HepG2 (cell line): Measurements from ENCODE around the gene TMEM80. TPM values are rescaled to one million over a fixed set of nuclear protein-coding genes. Genes with fewer than 3 reads are reported as not detected.
A peak's percentile ranks its signal among the peaks of the same experiment; 100 is the strongest.

ENCODE experiments used
- BORCS8-MEF2B ChIP-seq: sonication (generic); formaldehyde crosslinking; IDR thresholded peaks from 2 replicates; pipeline ENCODE4 v1.8.0; 2022; ENCODE audit warnings: mild to moderate bottlenecking, missing genetic modification reagents
- GABPB1 ChIP-seq: IDR thresholded peaks from 2 replicates; pipeline ENCODE4 v1.6.1; 2016; ENCODE audit warnings: mild to moderate bottlenecking, missing genetic modification reagents, moderate library complexity, missing compliant biosample characterization
- HHEX ChIP-seq: IDR thresholded peaks from 2 replicates; pipeline ENCODE4 v1.6.1; 2016; ENCODE audit warnings: control low read depth
- HMGA1 ChIP-seq: sonication (generic); formaldehyde crosslinking; conservative IDR thresholded peaks from 2 replicates; pipeline ENCODE4 v1.4.0; 2020; ENCODE audit warnings: missing genetic modification reagents
- HNRNPLL ChIP-seq: fragments of 200-400 bp; formaldehyde crosslinking; IDR thresholded peaks from 2 replicates; pipeline ENCODE4 v1.6.1; 2017; ENCODE audit warnings: mild to moderate bottlenecking, low read depth, low read length; ENCODE audit not compliant: poor library complexity, severe bottlenecking
- SNRNP70 ChIP-seq: fragments of 200-400 bp; formaldehyde crosslinking; IDR thresholded peaks from 2 replicates; pipeline ENCODE4 v1.6.1; 2017; ENCODE audit warnings: mild to moderate bottlenecking, low read depth, low read length, moderate library complexity
- TARDBP ChIP-seq: sonication (generic); formaldehyde crosslinking; IDR thresholded peaks from 2 replicates; pipeline ENCODE4 v1.8.0; 2022; ENCODE audit warnings: mild to moderate bottlenecking, missing genetic modification reagents
- THAP11 ChIP-seq: IDR thresholded peaks from 2 replicates; pipeline ENCODE4 v1.6.1; 2016; ENCODE audit warnings: missing biosample characterization, missing genetic modification reagents
- XRCC5 ChIP-seq: fragments of 200-400 bp; formaldehyde crosslinking; optimal IDR thresholded peaks from 2 replicates; pipeline ENCODE3; 2017; ENCODE audit warnings: mild to moderate bottlenecking, low read length
- ZKSCAN8 ChIP-seq: IDR thresholded peaks from 2 replicates; pipeline ENCODE4 v1.6.1; 2016; ENCODE audit warnings: borderline replicate concordance, missing genetic modification reagents, missing compliant biosample characterization
- ZNF138 ChIP-seq: sonication (generic); formaldehyde crosslinking; IDR thresholded peaks from 2 replicates; pipeline ENCODE4 v1.5.0; 2020; ENCODE audit warnings: mild to moderate bottlenecking, low read depth, missing genetic modification reagents
- ZNF317 ChIP-seq: sonication (generic); formaldehyde crosslinking; IDR thresholded peaks from 2 replicates; pipeline ENCODE4 v1.5.0; 2020; ENCODE audit warnings: mild to moderate bottlenecking, missing genetic modification reagents
- ZNF451 ChIP-seq: sonication (generic); formaldehyde crosslinking; IDR thresholded peaks from 2 replicates; pipeline ENCODE4 v1.5.0; 2020; ENCODE audit warnings: mild to moderate bottlenecking, missing genetic modification reagents
- ZNF496 ChIP-seq: sonication (generic); formaldehyde crosslinking; IDR thresholded peaks from 2 replicates; pipeline ENCODE4 v1.8.1; 2023; ENCODE audit warnings: mild to moderate bottlenecking, moderate library complexity, missing genetic modification reagents; ENCODE audit not compliant: insufficient replicate concordance
- ZNF747 ChIP-seq: sonication (generic); formaldehyde crosslinking; IDR thresholded peaks from 2 replicates; pipeline ENCODE4 v1.8.1; 2023; ENCODE audit warnings: missing genetic modification reagents, mild to moderate bottlenecking, borderline replicate concordance
- ZNF780A ChIP-seq: sonication (generic); formaldehyde crosslinking; IDR thresholded peaks from 2 replicates; pipeline ENCODE4 v1.8.0; 2022; ENCODE audit warnings: mild to moderate bottlenecking, missing genetic modification reagents, moderate library complexity
- ZNF883 ChIP-seq: sonication (generic); formaldehyde crosslinking; IDR thresholded peaks from 2 replicates; pipeline ENCODE4 v1.5.1; 2020; ENCODE audit warnings: mild to moderate bottlenecking, missing genetic modification reagents; ENCODE audit errors: not compliant biosample characterization
- polyA plus RNA-seq, 8 experiments: library from polyadenylated mRNA; depleted of rRNA in 3 of 8; stranded (reverse) in 7 of 8; unstranded in 1 of 8; fragments of >200 nt; fragmentation: Illumina TruSeq in 4 of 8; extraction: Trizol in 4 of 8; gene quantifications; 2 replicates each; pipeline versions ENCODE4 v1.2.1 to v1.2.3, GENCODE V29; 2011 to 2016; ENCODE audit warnings: low read depth in 4 of 8, missing spikeins in 1 of 8, mixed read lengths in 1 of 8; ENCODE audit not compliant: insufficient read depth in 1 of 8
- total RNA-seq, 5 experiments: library from RNA; depleted of rRNA; stranded (reverse); fragments of >200 nt; fragmentation: Illumina TruSeq; extraction: Trizol; gene quantifications; 2 replicates each; pipeline ENCODE4 v1.2.3, GENCODE V29; 2016; ENCODE audit warnings: low read depth in 1 of 5
- TF ChIP-seq, protein P1 (sequence below): sonication (generic); formaldehyde crosslinking; conservative IDR thresholded peaks from 2 replicates; pipeline ENCODE4 v1.4.0; 2020; ENCODE audit warnings: missing genetic modification reagents
- TF ChIP-seq, protein P2 (sequence below): sonication (generic); formaldehyde crosslinking; IDR thresholded peaks from 2 replicates; pipeline ENCODE4 v1.5.1; 2020; ENCODE audit warnings: missing genetic modification reagents, mild to moderate bottlenecking, borderline replicate concordance
- TF ChIP-seq, protein P3 (sequence below): sonication (generic); formaldehyde crosslinking; IDR thresholded peaks from 2 replicates; pipeline ENCODE4 v1.4.0; 2020; ENCODE audit warnings: mild to moderate bottlenecking, missing genetic modification reagents
- TF ChIP-seq, protein P4 (sequence below), 2 experiments: fragments of 450-650 bp in 1 of 2; sonication (generic) in 1 of 2; formaldehyde crosslinking; IDR thresholded peaks; 2 replicates each; pipeline versions ENCODE4 v1.5.0 to v1.8.0; 2020 to 2022; ENCODE audit warnings: mild to moderate bottlenecking in 1 of 2, missing genetic modification reagents in 1 of 2

TMEM80 gene
- total and polyA plus RNA-seq, 2 of the 13 experiments (the other 11 are each of a cell fraction or from before 2014, with no cell fraction given): 5.6 to 17.1 TPM

DNA sequence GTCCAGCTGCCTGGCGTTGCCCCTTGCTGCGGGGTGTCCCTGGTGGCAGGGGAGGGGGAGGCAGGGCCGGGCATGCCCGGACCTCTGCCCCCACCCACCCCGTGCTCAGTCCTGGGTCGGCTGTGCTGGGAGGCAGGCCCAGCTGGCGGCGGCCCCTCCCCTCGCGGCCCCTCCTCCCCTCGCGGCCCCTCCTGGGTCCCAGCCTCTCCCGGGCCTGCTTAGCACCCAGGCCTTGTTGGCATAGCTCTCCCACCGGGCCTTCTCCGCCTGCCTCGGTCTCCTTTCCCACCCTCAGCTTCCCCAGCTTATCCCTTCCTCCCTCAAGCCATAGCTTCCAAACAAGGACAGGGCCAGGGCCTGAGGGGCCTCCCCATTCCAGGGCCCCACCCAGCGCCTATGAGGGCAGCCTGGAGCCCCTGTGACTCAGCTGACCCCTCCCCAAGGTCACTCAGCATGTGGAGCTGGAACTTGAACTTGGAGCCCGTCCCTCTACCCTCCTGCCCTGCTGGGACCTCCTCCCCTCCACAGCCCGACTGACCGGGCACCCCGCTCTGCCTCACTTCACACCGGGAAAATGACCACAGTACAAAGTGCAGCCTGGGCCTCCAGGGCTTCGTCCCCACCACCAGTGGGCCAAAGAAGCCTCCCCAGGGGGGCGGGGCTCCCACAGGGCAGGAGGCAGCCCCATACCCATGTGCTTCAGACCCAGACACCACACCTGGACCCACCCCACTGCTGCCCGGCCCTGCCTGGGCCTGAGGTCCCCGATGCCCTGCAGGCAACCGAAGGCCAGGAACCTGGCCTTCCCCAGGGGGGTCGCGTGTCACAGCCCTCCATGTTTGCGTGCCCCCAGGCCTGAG lies 11.6 kb downstream of the TMEM80 start (continued):
- TF ChIP-seq, protein P1, sequence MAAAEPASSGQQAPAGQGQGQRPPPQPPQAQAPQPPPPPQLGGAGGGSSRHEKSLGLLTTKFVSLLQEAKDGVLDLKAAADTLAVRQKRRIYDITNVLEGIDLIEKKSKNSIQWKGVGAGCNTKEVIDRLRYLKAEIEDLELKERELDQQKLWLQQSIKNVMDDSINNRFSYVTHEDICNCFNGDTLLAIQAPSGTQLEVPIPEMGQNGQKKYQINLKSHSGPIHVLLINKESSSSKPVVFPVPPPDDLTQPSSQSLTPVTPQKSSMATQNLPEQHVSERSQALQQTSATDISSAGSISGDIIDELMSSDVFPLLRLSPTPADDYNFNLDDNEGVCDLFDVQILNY (CRISPR knock-in tag): 0 out of 2 replicates have a peak, but pooled peaks have one; percentile 7
- TF ChIP-seq SNRNP70 (no peak), GABPB1 (peak; percentile 61), ZNF451 (CRISPR knock-in tag) (no peak), ZNF317 (CRISPR knock-in tag) (peak; percentile 78), ZNF496 (no peak), THAP11 (CRISPR knock-in tag) (peak; percentile 75), HNRNPLL (no peak), HHEX (CRISPR knock-in tag) (0 out of 2 replicates have a peak, but pooled peaks have one; percentile 31), ZNF780A (CRISPR knock-in tag) (no peak), ZKSCAN8 (CRISPR knock-in tag) (0 out of 2 replicates have a peak, but pooled peaks have one; percentile 30), BORCS8-MEF2B (CRISPR knock-in tag) (peak; percentile 13; the same call in 1 of the 2 replicates), HMGA1 (CRISPR knock-in tag) (no peak), TARDBP (no peak; the same call in none of the 2 replicates), XRCC5 (peak; percentile 80), ZNF883 (CRISPR knock-in tag) (peak; percentile 14), ZNF138 (CRISPR knock-in tag) (0 out of 2 replicates have a peak, but pooled peaks have one; percentile 47), ZNF747 (CRISPR knock-in tag) (peak; percentile 75; the same call in 1 of the 2 replicates)
- TF ChIP-seq, protein P2, sequence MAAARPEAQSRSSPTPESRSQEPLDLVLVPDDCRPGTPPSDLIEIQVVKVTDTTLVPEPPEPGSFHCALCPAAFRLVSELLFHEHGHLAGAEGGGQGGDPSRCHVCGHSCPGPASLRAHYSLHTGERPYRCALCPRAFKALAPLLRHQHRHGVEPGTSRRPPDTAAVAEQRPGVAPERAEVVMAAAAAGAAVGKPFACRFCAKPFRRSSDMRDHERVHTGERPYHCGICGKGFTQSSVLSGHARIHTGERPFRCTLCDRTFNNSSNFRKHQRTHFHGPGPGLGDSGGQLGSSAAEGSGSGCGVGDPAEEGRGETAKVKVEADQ (CRISPR knock-in tag): peak; percentile 13; the same call in 1 of the 2 replicates
- TF ChIP-seq, protein P3, sequence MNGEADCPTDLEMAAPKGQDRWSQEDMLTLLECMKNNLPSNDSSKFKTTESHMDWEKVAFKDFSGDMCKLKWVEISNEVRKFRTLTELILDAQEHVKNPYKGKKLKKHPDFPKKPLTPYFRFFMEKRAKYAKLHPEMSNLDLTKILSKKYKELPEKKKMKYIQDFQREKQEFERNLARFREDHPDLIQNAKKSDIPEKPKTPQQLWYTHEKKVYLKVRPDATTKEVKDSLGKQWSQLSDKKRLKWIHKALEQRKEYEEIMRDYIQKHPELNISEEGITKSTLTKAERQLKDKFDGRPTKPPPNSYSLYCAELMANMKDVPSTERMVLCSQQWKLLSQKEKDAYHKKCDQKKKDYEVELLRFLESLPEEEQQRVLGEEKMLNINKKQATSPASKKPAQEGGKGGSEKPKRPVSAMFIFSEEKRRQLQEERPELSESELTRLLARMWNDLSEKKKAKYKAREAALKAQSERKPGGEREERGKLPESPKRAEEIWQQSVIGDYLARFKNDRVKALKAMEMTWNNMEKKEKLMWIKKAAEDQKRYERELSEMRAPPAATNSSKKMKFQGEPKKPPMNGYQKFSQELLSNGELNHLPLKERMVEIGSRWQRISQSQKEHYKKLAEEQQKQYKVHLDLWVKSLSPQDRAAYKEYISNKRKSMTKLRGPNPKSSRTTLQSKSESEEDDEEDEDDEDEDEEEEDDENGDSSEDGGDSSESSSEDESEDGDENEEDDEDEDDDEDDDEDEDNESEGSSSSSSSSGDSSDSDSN (CRISPR knock-in tag): peak; percentile 87
- TF ChIP-seq, protein P4, sequence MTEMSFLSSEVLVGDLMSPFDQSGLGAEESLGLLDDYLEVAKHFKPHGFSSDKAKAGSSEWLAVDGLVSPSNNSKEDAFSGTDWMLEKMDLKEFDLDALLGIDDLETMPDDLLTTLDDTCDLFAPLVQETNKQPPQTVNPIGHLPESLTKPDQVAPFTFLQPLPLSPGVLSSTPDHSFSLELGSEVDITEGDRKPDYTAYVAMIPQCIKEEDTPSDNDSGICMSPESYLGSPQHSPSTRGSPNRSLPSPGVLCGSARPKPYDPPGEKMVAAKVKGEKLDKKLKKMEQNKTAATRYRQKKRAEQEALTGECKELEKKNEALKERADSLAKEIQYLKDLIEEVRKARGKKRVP (CRISPR knock-in tag; IDR thresholded peaks at IDR 0.05): peak in 1 of 2 experiments; percentile 63; a peak in 2 of 4 replicates
